ENCODE measurements around the gene MEIG1.

GRCh38 chr10:14911801-14912200, 47.4 kb upstream of the MEIG1 start:
- TF ChIP-seq, protein P1, sequence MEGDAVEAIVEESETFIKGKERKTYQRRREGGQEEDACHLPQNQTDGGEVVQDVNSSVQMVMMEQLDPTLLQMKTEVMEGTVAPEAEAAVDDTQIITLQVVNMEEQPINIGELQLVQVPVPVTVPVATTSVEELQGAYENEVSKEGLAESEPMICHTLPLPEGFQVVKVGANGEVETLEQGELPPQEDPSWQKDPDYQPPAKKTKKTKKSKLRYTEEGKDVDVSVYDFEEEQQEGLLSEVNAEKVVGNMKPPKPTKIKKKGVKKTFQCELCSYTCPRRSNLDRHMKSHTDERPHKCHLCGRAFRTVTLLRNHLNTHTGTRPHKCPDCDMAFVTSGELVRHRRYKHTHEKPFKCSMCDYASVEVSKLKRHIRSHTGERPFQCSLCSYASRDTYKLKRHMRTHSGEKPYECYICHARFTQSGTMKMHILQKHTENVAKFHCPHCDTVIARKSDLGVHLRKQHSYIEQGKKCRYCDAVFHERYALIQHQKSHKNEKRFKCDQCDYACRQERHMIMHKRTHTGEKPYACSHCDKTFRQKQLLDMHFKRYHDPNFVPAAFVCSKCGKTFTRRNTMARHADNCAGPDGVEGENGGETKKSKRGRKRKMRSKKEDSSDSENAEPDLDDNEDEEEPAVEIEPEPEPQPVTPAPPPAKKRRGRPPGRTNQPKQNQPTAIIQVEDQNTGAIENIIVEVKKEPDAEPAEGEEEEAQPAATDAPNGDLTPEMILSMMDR (IDR thresholded peaks at IDR 0.05), result no peak
- no peak for TF ChIP-seq POLR2A (IDR thresholded peaks at IDR 0.05)

Data from prostate gland (tissue), 2 donors.